Hepatocyte (in vitro differentiated cells): ENCODE data around the gene IQCH.

Source experiments
- CTCF ChIP-seq: fragments of 200-600 bp; sonication (generic); IDR thresholded peaks from 2 replicates; pipeline ENCODE4 v1.5.1; 2016; ENCODE audit warnings: antibody characterized with exemption, mild to moderate bottlenecking; ENCODE audit not compliant: poor library complexity
- EZH2 ChIP-seq: fragments of 200-600 bp; sonication (generic); IDR thresholded peaks from 2 replicates; pipeline ENCODE4 v1.6.1; 2016; ENCODE audit warnings: antibody characterized with exemption, mild to moderate bottlenecking, borderline replicate concordance
- EZH2phosphoT487 ChIP-seq: fragments of 200-600 bp; sonication (generic); IDR thresholded peaks from one replicate; pipeline ENCODE4 v1.6.1; 2018; ENCODE audit warnings: antibody characterized with exemption, mild to moderate bottlenecking, low read depth, moderate library complexity; ENCODE audit not compliant: unreplicated experiment, severe bottlenecking

GRCh38 chr15:67547064-67547463 lies 292.5 kb downstream of the IQCH start:
- TF ChIP-seq CTCF (no peak), EZH2phosphoT487 (no peak), EZH2 (no peak)
